Measurements from ENCODE around the gene WNT7B.

Gene WNT7B

GRCh38 chr22:45907378-45907777 lies 69.6 kb downstream of the WNT7B start:
- TF ChIP-seq GATA2 (IDR thresholded peaks at IDR 0.05; ENCODE audit: low read depth, low read length) (no peak), GATA3 (IDR thresholded peaks at IDR 0.05; ENCODE audit: low read depth, low read length) (no peak)

GRCh38 chr22:45906946-45907345 lies 70.0 kb downstream of the WNT7B start:
- no peak for TF ChIP-seq GATA3 (IDR thresholded peaks at IDR 0.05; ENCODE audit: low read depth, low read length)
- no peak for TF ChIP-seq GATA2 (IDR thresholded peaks at IDR 0.05; ENCODE audit: low read depth, low read length)

GRCh38 chr22:45905924-45906865 lies 70.8 kb downstream of the WNT7B start:
- no peak for TF ChIP-seq GATA3 (IDR thresholded peaks at IDR 0.05; ENCODE audit: low read depth, low read length)
- TF ChIP-seq GATA2 (IDR thresholded peaks at IDR 0.05; ENCODE audit: low read depth, low read length): no peak

- TF ChIP-seq GATA2 (IDR thresholded peaks at IDR 0.05; ENCODE audit: low read depth, low read length): no peak
- no peak for TF ChIP-seq GATA3 (IDR thresholded peaks at IDR 0.05; ENCODE audit: low read depth, low read length)
These were observed 71.5 kb downstream of the WNT7B start for GRCh38 chr22:45905326-45905923.

- TF ChIP-seq GATA3 (IDR thresholded peaks at IDR 0.05; ENCODE audit: low read depth, low read length): no peak
These were observed 72.7 kb downstream of the WNT7B start for GRCh38 chr22:45904236-45904635.

GRCh38 chr22:45903355-45904135 lies 73.4 kb downstream of the WNT7B start:
- TF ChIP-seq GATA3 (IDR thresholded peaks at IDR 0.05; ENCODE audit: low read depth, low read length): no peak
- no peak for TF ChIP-seq GATA2 (IDR thresholded peaks at IDR 0.05; ENCODE audit: low read depth, low read length)

GRCh38 chr22:45897736-45898135 lies 79.2 kb downstream of the WNT7B start:
- TF ChIP-seq GATA3 (IDR thresholded peaks at IDR 0.05; ENCODE audit: low read depth, low read length): no peak

- TF ChIP-seq GATA2 (IDR thresholded peaks at IDR 0.05; ENCODE audit: low read depth, low read length) (no peak), GATA3 (IDR thresholded peaks at IDR 0.05; ENCODE audit: low read depth, low read length) (no peak)
These were observed 79.9 kb downstream of the WNT7B start for GRCh38 chr22:45896964-45897538.

- no peak for TF ChIP-seq GATA3 (IDR thresholded peaks at IDR 0.05; ENCODE audit: low read depth, low read length)
- TF ChIP-seq GATA2 (IDR thresholded peaks at IDR 0.05; ENCODE audit: low read depth, low read length): no peak
These were observed 80.6 kb downstream of the WNT7B start for GRCh38 chr22:45896153-45896951.

GRCh38 chr22:45895436-45896152 lies 81.4 kb downstream of the WNT7B start:
- no peak for TF ChIP-seq GATA3 (IDR thresholded peaks at IDR 0.05; ENCODE audit: low read depth, low read length)
- TF ChIP-seq GATA2 (IDR thresholded peaks at IDR 0.05; ENCODE audit: low read depth, low read length): no peak

- TF ChIP-seq GATA3 (IDR thresholded peaks at IDR 0.05; ENCODE audit: low read depth, low read length) (no peak), GATA2 (IDR thresholded peaks at IDR 0.05; ENCODE audit: low read depth, low read length) (no peak)
These were observed 83.4 kb downstream of the WNT7B start for GRCh38 chr22:45893516-45893915.

GRCh38 chr22:45892681-45893461 lies 84.1 kb downstream of the WNT7B start:
- no peak for TF ChIP-seq GATA2 (IDR thresholded peaks at IDR 0.05; ENCODE audit: low read depth, low read length)
- TF ChIP-seq GATA3 (IDR thresholded peaks at IDR 0.05; ENCODE audit: low read depth, low read length): no peak

All from SH-SY5Y (cell line).